ENCODE measurements around the gene LAG3. TPM values are rescaled to one million over a fixed set of nuclear protein-coding genes. Genes with fewer than 3 reads are reported as not detected.

The LAG3 gene
- total RNA-seq, 1 experiment from 2014 or later = 4.1 TPM

DNA sequence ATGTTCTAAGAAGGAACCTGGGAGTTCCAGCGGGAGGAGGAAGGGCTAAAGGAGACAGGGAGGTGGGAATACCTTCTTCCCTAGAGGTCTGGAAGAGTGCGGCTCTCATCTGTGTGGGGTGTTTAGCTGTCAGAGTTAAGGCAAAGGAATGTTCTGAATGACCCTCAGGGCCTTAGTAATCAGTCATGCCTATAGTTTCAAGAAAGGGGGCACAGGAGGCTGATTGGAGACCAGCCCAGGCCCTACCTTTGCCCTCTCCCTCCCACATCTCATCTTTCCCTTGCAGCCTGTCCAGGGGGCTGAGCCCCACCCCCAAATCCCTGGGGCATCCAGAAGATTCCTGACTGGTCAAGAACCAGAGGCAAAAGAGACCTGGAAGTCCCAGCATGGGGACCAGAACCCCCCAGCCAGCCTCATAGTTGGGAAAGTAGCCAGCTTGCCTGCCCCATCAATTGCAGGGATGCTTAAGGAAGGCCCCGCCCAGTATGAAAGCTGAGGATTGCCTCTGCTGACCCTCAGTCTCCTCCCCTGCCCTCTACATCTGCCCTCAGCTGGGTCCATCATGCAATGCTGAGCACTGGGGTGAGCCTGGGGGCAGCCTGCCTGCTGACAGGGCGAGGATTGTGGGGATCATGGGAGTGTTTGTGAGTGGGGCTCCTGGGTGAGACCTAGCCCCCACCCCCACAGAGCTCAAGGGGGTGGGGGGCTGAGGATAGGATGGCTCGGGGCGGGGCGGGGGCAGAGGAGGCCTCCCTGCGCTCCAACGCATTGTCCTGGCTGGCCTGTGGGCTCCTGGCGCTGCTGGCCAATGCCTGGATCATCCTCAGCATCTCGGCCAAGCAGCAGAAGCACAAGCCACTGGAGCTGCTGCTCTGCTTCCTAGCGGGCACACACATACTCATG is 51.1 kb downstream of the LAG3 start:
- H3K9me3 ChIP-seq (ENCODE audit: low read depth, low read length, poor library complexity, severe bottlenecking) = no peaks in the 10 kb centered on the region
- H3K4me3 ChIP-seq (ENCODE audit: low read depth, low read length, poor library complexity, severe bottlenecking) = no peak overlapping the region
- DNase-seq (ENCODE audit: low spot score) = no peak
- ChIA-PET POLR2A (ENCODE audit: low non-redundant PET) (no interaction called here), CTCF (interaction anchor here (0.6 kb wide), 1 partner anchor 30 kb away, joined by 4 read pairs; no protein-coding TSS in a partner anchor)
- intact Hi-C loops (cut with micrococcal nuclease; ENCODE audit: unreplicated experiment) = no loop called here
- H3K36me3 ChIP-seq (ENCODE audit: insufficient read depth, low read length, poor library complexity, severe bottlenecking) = no peaks in the 10 kb centered on the region
- peaks cover 37% of the 10 kb centered on the region for H3K4me1 ChIP-seq (ENCODE audit: insufficient read depth, low read length, poor library complexity, severe bottlenecking)
- no peaks in the 10 kb centered on the region for H3K27me3 ChIP-seq (replicated peaks; ENCODE audit: insufficient read depth, low read depth, low read length, poor library complexity)
- no TSS peak for BruUV-seq (replicated peaks)
- H3K27ac ChIP-seq (ENCODE audit: low read depth, low read length, poor library complexity, severe bottlenecking) = no peak overlapping the region
- no peak for TF ChIP-seq CTCF (conservative IDR thresholded peaks at IDR 0.05; ENCODE audit: low read depth, low read length)
- no peak for TF ChIP-seq EZH2 (IDR thresholded peaks at IDR 0.05; ENCODE audit: borderline replicate concordance, low read depth, low read length, poor library complexity, severe bottlenecking)

GRCh38 chr12:6824085-6824775 is 51.9 kb downstream of the LAG3 start:
- BruUV-seq (replicated peaks) = no TSS peak
- CTCF ChIA-PET = interaction anchor here (0.6 to 1.0 kb wide), 3 partner anchors 30 to 71 kb away, joined by 3 to 6 read pairs (median 4); partner anchors contain the start of gene MLF2
- H3K9me3 ChIP-seq (ENCODE audit: low read depth, low read length, poor library complexity, severe bottlenecking) = no peaks in the 10 kb centered on the region
- no peaks in the 10 kb centered on the region for H3K36me3 ChIP-seq (ENCODE audit: insufficient read depth, low read length, poor library complexity, severe bottlenecking)
- no peak overlapping the region for H3K4me3 ChIP-seq (ENCODE audit: low read depth, low read length, poor library complexity, severe bottlenecking)
- no peaks in the 10 kb centered on the region for H3K27me3 ChIP-seq (replicated peaks; ENCODE audit: insufficient read depth, low read depth, low read length, poor library complexity)
- H3K4me1 ChIP-seq (ENCODE audit: insufficient read depth, low read length, poor library complexity, severe bottlenecking) = peaks cover 37% of the 10 kb centered on the region
- H3K27ac ChIP-seq (ENCODE audit: low read depth, low read length, poor library complexity, severe bottlenecking) = no peak overlapping the region
- no peak for DNase-seq (ENCODE audit: low spot score)
- TF ChIP-seq CTCF (conservative IDR thresholded peaks at IDR 0.05; ENCODE audit: low read depth, low read length) (no peak), EZH2 (IDR thresholded peaks at IDR 0.05; ENCODE audit: borderline replicate concordance, low read depth, low read length, poor library complexity, severe bottlenecking) (no peak)
- intact Hi-C loops (cut with micrococcal nuclease; ENCODE audit: unreplicated experiment) = no loop called here
- POLR2A ChIA-PET (ENCODE audit: low non-redundant PET) = no interaction called here

- intact Hi-C loops (cut with micrococcal nuclease; ENCODE audit: unreplicated experiment) = loop anchor here (1.0 to 5.0 kb wide), 3 partner anchors 58 to 208 kb away; partner anchors contain the start of genes MLF2 and PTMS
- CTCF ChIA-PET = interaction anchor here (0.6 to 1.0 kb wide), 3 partner anchors 44 to 71 kb away, joined by 3 to 6 read pairs (median 3); partner anchors contain the start of gene MLF2
- Histone ChIP-seq H3K4me3 (ENCODE audit: low read depth, low read length, poor library complexity, severe bottlenecking) (no peak overlapping the region), H3K27me3 (replicated peaks; ENCODE audit: insufficient read depth, low read depth, low read length, poor library complexity) (no peaks in the 10 kb centered on the region), H3K9me3 (ENCODE audit: low read depth, low read length, poor library complexity, severe bottlenecking) (no peaks in the 10 kb centered on the region), H3K27ac (ENCODE audit: low read depth, low read length, poor library complexity, severe bottlenecking) (no peak overlapping the region), H3K4me1 (ENCODE audit: insufficient read depth, low read length, poor library complexity, severe bottlenecking) (peaks cover 37% of the 10 kb centered on the region), H3K36me3 (ENCODE audit: insufficient read depth, low read length, poor library complexity, severe bottlenecking) (no peaks in the 10 kb centered on the region)
- TF ChIP-seq EZH2 (IDR thresholded peaks at IDR 0.05; ENCODE audit: borderline replicate concordance, low read depth, low read length, poor library complexity, severe bottlenecking) (no peak), CTCF (conservative IDR thresholded peaks at IDR 0.05; ENCODE audit: low read depth, low read length) (no peak)
- POLR2A ChIA-PET (ENCODE audit: low non-redundant PET) = no interaction called here
- DNase-seq (ENCODE audit: low spot score) = no peak
- BruUV-seq (replicated peaks) = no TSS peak
Observed at GRCh38 chr12:6824901-6825381, 52.6 kb downstream of the LAG3 start.

All from A673 (cell line).